GM12875 (cell line): Measurements from ENCODE around the gene CACNA2D3.

Experiments used
- H3K4me3 ChIP-seq: one replicate; pipeline ENCODE4 v1.5.1; 2011; ENCODE audit warnings: low read depth, low read length, control low read depth
- TF ChIP-seq, protein P1 (sequence below): IDR thresholded peaks from 2 replicates; pipeline ENCODE4 v1.5.1; 2011; ENCODE audit warnings: low read depth, mild to moderate bottlenecking, control low read depth, inconsistent platforms, low read length, moderate library complexity, borderline replicate concordance; ENCODE audit not compliant: insufficient read depth

CACNA2D3 gene

DNA sequence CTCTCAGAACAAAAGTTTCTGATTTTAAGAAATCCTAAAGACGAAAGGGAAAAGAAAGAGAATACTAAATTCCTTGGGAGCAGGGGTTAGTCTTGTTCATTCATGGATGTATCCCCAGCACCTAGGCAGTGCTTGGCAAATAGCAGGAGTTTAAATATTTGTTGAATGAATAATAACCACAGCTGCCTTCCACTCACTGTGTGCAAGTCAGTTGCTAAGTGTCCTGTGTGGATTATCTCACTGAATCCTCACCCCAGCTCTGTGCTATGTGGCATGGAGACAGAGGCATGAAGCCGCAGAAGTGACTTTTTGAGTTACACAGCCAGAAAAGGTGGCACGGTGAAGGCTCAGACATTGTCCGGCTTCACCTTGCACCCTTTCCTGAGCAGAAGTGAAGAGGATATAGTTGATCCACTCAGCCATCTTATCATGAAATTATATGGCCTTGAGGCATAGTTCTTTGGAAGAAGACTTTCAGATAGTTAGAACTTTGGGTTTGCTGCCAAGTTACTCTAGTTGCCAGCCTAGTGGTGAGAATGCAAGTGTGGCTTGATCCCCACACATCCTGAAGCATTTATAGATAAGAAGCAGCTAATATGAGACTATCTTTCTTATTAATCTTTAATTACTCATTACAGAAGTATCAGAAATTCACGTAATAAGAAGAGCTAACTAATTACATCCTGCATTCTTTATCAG, 450.0 kb downstream of the CACNA2D3 start:
- H3K4me3 ChIP-seq: no peak overlapping the region
- TF ChIP-seq, protein P1, sequence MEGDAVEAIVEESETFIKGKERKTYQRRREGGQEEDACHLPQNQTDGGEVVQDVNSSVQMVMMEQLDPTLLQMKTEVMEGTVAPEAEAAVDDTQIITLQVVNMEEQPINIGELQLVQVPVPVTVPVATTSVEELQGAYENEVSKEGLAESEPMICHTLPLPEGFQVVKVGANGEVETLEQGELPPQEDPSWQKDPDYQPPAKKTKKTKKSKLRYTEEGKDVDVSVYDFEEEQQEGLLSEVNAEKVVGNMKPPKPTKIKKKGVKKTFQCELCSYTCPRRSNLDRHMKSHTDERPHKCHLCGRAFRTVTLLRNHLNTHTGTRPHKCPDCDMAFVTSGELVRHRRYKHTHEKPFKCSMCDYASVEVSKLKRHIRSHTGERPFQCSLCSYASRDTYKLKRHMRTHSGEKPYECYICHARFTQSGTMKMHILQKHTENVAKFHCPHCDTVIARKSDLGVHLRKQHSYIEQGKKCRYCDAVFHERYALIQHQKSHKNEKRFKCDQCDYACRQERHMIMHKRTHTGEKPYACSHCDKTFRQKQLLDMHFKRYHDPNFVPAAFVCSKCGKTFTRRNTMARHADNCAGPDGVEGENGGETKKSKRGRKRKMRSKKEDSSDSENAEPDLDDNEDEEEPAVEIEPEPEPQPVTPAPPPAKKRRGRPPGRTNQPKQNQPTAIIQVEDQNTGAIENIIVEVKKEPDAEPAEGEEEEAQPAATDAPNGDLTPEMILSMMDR: no peak

DNA sequence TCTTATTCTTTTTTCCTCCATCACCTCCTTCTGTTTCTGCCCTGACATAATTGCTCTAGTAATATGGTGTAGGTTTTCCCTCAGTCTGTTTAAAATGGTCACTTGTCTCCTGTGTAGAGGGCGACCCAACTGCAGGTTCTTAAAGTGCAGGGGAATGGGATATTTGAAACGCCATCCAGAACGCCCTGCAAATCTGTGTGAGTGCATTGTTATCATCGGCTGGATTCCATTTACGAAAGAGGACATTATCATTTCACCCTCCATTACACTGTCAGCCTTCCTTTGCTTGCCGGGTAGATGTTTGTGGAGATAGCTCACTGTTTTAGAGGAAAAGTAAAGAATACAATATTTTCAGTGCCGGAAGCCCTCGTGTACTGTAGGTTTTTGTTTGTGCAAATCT, 451.5 kb downstream of the CACNA2D3 start:
- TF ChIP-seq, protein P1: no peak
- no peak overlapping the region for H3K4me3 ChIP-seq

DNA sequence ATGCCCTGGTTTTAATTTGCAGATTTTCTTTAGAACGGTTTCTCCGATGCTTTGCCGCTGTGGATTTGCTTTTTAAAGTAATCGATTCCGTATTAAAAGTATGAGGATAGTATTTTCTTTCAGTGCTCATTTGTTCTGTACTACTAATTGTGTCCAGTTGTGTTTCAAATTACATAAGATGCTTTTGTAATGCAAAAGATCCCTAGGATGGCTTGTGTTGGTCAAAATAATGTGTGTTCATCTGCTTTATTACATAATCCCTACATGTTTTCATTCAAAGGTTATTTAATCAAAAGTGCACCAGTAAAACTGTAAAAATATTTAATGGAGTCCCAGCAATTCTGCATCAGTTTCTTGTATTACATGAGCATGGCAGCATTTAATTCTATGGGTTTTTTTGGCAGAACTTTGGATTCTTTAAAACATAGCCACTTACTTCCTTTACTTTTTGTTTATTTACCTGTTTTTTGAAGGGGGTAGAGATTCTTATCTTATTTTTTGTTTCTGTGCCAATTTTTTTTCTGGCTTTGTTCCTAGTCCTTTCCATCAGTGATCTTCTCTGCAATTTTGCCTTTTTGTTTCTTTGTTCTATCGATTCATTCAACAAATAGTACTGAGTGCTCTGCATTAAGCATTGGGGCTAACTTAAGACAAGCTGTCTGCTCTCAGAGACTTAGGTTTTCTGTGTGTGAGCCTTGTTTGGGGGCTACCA, 452.7 kb downstream of the CACNA2D3 start:
- TF ChIP-seq, protein P1: no peak
- H3K4me3 ChIP-seq: no peak overlapping the region

DNA sequence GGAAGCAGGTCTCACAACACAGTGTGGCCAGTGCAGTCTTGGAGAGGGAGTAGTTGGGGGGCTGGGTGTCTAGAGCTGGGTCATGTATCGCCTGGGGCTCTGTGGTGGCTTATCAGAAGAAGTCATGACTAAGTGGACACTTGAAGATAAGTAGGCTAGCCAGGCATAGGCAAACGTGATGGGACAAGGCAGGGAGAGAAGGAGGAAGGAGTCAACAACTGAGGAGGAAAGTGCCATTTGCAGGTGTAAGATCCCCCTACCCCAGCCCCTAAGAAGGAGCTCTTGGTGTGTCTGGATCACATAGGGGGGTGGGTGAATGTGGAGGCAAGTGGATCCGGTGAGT, 453.2 kb downstream of the CACNA2D3 start:
- no peak overlapping the region for H3K4me3 ChIP-seq
- TF ChIP-seq, protein P1: no peak

DNA sequence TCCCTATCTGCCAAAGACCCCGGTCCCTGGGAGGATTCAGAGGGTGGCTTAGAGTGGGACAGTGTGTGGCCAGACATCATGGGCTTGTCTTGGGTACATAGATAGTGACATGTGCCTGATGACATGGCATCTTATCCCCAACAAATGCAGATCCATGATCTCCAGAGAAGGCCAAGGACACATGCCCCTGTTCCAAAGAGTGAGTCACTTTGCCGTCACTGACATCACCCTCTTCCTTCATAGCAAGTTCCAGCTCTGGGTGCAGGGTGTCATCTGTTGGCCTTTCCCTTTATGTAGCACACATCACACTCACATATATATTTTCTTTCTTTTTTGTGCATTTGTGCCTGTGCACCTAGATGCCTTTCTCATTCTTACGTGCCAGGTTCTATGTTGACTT, 455.0 kb downstream of the CACNA2D3 start:
- TF ChIP-seq, protein P1: no peak
- H3K4me3 ChIP-seq: no peak overlapping the region

DNA sequence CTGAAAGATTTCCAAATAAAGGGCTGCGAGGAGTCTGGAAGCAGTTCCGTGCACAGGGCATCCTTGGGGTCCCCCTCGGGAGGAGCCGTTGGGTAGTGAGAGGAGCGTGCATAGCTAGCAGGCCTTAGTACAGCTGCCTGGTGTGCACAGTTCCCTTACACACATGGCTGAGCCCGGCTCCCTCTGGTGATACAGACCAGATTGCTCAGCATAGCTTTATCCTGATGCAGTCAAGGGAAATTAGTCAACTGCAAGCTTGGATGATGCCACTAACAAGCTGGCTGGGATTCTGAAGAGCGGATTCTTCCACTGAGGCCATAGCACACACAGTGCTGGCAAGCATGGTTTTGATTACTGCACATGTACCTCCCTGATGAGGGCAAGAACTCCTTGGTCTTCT, 456.1 kb downstream of the CACNA2D3 start:
- no peak overlapping the region for H3K4me3 ChIP-seq
- TF ChIP-seq, protein P1: no peak

DNA sequence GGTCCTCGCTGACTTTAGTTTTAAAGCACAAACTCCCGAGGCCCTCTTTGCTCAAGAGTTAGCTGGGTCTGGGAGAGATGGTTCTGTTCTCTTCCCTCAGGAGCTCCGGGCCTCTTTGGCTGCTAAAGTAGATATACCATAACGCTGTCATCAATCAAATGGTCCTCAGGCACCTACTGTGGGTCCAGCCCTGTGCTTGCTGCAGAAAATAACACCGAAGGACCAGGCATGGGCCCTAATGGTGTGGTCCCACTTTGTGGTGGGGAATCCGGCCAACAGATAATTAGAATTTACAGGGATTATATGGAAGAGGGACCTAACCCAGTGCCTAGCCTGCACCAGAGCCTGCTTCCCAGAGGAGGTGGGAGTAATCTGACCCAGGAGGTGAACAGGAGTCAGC, 458.1 kb downstream of the CACNA2D3 start:
- H3K4me3 ChIP-seq: no peak overlapping the region
- TF ChIP-seq, protein P1: no peak
